Mesenchymal stem cell (in vitro differentiated cells and primary cell): ENCODE measurements around the gene KREMEN1.

Experiments
- DNase-seq: peaks from one replicate; pipeline ENCODE4 v3.0.0-alpha.2; 2013
- H2AFZ ChIP-seq: one replicate; pipeline ENCODE4 v1.6.1; 2013; ENCODE audit warnings: low read depth, mild to moderate bottlenecking, control low read depth, inconsistent platforms, low read length, moderate library complexity
- H2AK5ac ChIP-seq: 2 replicates; pipeline ENCODE4 v1.6.1; 2013; ENCODE audit warnings: low read length, moderate library complexity, mild to moderate bottlenecking, inconsistent platforms; ENCODE audit not compliant: severe bottlenecking
- H2BK120ac ChIP-seq: one replicate; pipeline ENCODE4 v1.6.1; 2013; ENCODE audit warnings: low read depth, mild to moderate bottlenecking, inconsistent platforms, low read length, moderate library complexity
- H2BK12ac ChIP-seq, 2 experiments: one replicate each; pipeline ENCODE4 v1.6.1; 2013; ENCODE audit warnings: inconsistent platforms in 2 of 2, low read length in 2 of 2, mild to moderate bottlenecking in 2 of 2, moderate library complexity in 2 of 2, control low read depth in 1 of 2
- H2BK15ac ChIP-seq: one replicate; pipeline ENCODE4 v1.6.1; 2013; ENCODE audit warnings: mild to moderate bottlenecking, low read depth, inconsistent platforms; ENCODE audit not compliant: poor library complexity, severe bottlenecking
- H2BK5ac ChIP-seq: 2 replicates; pipeline ENCODE4 v1.6.1; 2013; ENCODE audit warnings: low read depth, mild to moderate bottlenecking, low read length, control low read depth, inconsistent platforms; ENCODE audit not compliant: poor library complexity, severe bottlenecking
- H3K14ac ChIP-seq, 2 experiments: one replicate each; pipeline ENCODE4 v1.6.1; 2013; ENCODE audit warnings: inconsistent platforms in 2 of 2, low read length in 2 of 2, control low read depth in 1 of 2, mild to moderate bottlenecking in 1 of 2, moderate library complexity in 1 of 2
- H3K18ac ChIP-seq, 2 experiments: one replicate each; pipeline ENCODE4 v1.6.1; 2013; ENCODE audit warnings: inconsistent platforms in 2 of 2, low read length in 2 of 2, control low read depth in 1 of 2, low read depth in 1 of 2, mild to moderate bottlenecking in 1 of 2
- H3K23ac ChIP-seq, 2 experiments: one replicate each; pipeline ENCODE4 v1.6.1; 2013; ENCODE audit warnings: inconsistent platforms in 2 of 2, low read length in 2 of 2, mild to moderate bottlenecking in 2 of 2, moderate library complexity in 2 of 2, control low read depth in 1 of 2
- H3K27ac ChIP-seq: 2 replicates; pipeline ENCODE4 v1.5.1; 2013; ENCODE audit warnings: mild to moderate bottlenecking, moderate library complexity, low read length, control low read depth, inconsistent platforms; ENCODE audit not compliant: poor library complexity, severe bottlenecking
- H3K27me3 ChIP-seq, 2 experiments: 2 replicates each; pipeline versions ENCODE4 v1.6.1 to v1.7.0; 2013; ENCODE audit warnings: low read length in 2 of 2, mild to moderate bottlenecking in 2 of 2, moderate library complexity in 2 of 2, control low read depth in 1 of 2, inconsistent platforms in 1 of 2; ENCODE audit not compliant: control insufficient read depth in 1 of 2, insufficient read depth in 1 of 2
- H3K36me3 ChIP-seq, 2 experiments: 2 replicates each; pipeline versions ENCODE4 v1.6.1 to v1.7.0; 2013; ENCODE audit warnings: low read length in 2 of 2, control low read depth in 1 of 2, inconsistent platforms in 1 of 2, low read depth in 1 of 2, mild to moderate bottlenecking in 1 of 2; ENCODE audit not compliant: insufficient read depth in 2 of 2, control insufficient read depth in 1 of 2
- H3K4ac ChIP-seq, 2 experiments: one replicate each; pipeline ENCODE4 v1.6.1; 2013; ENCODE audit warnings: inconsistent platforms in 2 of 2, low read length in 2 of 2, mild to moderate bottlenecking in 2 of 2, moderate library complexity in 2 of 2, control low read depth in 1 of 2, low read depth in 1 of 2
- H3K4me1 ChIP-seq: 2 replicates; pipeline ENCODE4 v1.6.1; 2013; ENCODE audit warnings: low read depth, low read length, control low read depth; ENCODE audit not compliant: control insufficient read depth, insufficient read depth
- H3K4me2 ChIP-seq: 2 replicates; pipeline ENCODE4 v1.6.1; 2013; ENCODE audit warnings: low read length, mild to moderate bottlenecking, inconsistent platforms; ENCODE audit not compliant: poor library complexity, severe bottlenecking
- H3K4me3 ChIP-seq, 2 experiments: 2 replicates each; pipeline versions ENCODE4 v1.5.1 to v1.7.0; 2013; ENCODE audit warnings: low read length in 2 of 2, mild to moderate bottlenecking in 2 of 2, control low read depth in 1 of 2, low read depth in 1 of 2; ENCODE audit not compliant: insufficient read depth in 1 of 2
- H3K79me1 ChIP-seq: replicated peaks from 2 replicates; pipeline ENCODE4 v1.6.1; 2013; ENCODE audit warnings: mild to moderate bottlenecking, control low read depth, low read length, inconsistent platforms; ENCODE audit not compliant: poor library complexity, severe bottlenecking
- H3K9ac ChIP-seq: 2 replicates; pipeline ENCODE4 v1.7.0; 2013; ENCODE audit warnings: mild to moderate bottlenecking, low read length, moderate library complexity
- H3K9me3 ChIP-seq: 2 replicates; pipeline ENCODE4 v1.7.0; 2013; ENCODE audit warnings: mild to moderate bottlenecking, low read length; ENCODE audit not compliant: control insufficient read depth
- H4K8ac ChIP-seq: one replicate; pipeline ENCODE4 v1.6.1; 2013; ENCODE audit warnings: inconsistent platforms, mild to moderate bottlenecking, low read length, moderate library complexity
- H4K91ac ChIP-seq: one replicate; pipeline ENCODE4 v1.6.1; 2013; ENCODE audit warnings: mild to moderate bottlenecking, low read length, inconsistent platforms
- WGBS: methylation state at CpG from one replicate; pipeline ENCODE4 v1.1.7; 2013; ENCODE audit warnings: mixed read lengths; 5-methylcytosine and 5-hydroxymethylcytosine counted together

The KREMEN1 gene

GRCh38 chr22:29199702-29200400, 127.0 kb downstream of the KREMEN1 start:
- Histone ChIP-seq H3K9ac (no peak overlapping the region), H2BK5ac (no peak overlapping the region), H2BK15ac (peak overlapping the region; percentile 8), H2AK5ac (no peak overlapping the region), H3K4me3 (no peak overlapping the region), H3K36me3 (no peaks in the 10 kb centered on the region), H3K79me1 (no peaks in the 10 kb centered on the region), H3K4me1 (no peaks in the 10 kb centered on the region), H3K14ac (no peak overlapping the region), H3K27ac (no peak overlapping the region), H3K4ac (peak overlapping the region in 1 of 2 experiments; percentile 13), H2BK12ac (peak overlapping the region in 1 of 2 experiments; percentile 29), H3K18ac (no peak overlapping the region), H3K9me3 (no peaks in the 10 kb centered on the region), H4K8ac (no peak overlapping the region), H3K27me3 (peaks cover 10 to 26% of the 10 kb centered on the region in 2 experiments), H4K91ac (peak overlapping the region; percentile 56), H3K23ac (no peak overlapping the region), H2BK120ac (no peak overlapping the region), H2AFZ (no peak overlapping the region), H3K4me2 (no peak overlapping the region)
- no peak for DNase-seq
- 85% methylated on average over 7 of the region's 8 CpGs for WGBS

- Histone ChIP-seq H2AK5ac (no peak overlapping the region), H2BK15ac (no peak overlapping the region), H3K4me3 (no peak overlapping the region), H3K36me3 (no peaks in the 10 kb centered on the region), H3K23ac (no peak overlapping the region), H3K18ac (no peak overlapping the region), H3K4me1 (peaks cover 2% of the 10 kb centered on the region), H4K8ac (no peak overlapping the region), H2BK12ac (no peak overlapping the region), H3K9ac (no peak overlapping the region), H2BK5ac (no peak overlapping the region), H3K27ac (no peak overlapping the region), H4K91ac (peak overlapping the region; percentile 2), H3K4me2 (no peak overlapping the region), H3K14ac (no peak overlapping the region), H2AFZ (no peak overlapping the region), H3K4ac (no peak overlapping the region), H3K9me3 (no peaks in the 10 kb centered on the region), H3K27me3 (peaks cover 15 to 33% of the 10 kb centered on the region in 2 experiments), H3K79me1 (no peaks in the 10 kb centered on the region), H2BK120ac (no peak overlapping the region)
- 95% methylated on average over 7 of the region's 7 CpGs for WGBS
- DNase-seq = no peak
Observed at GRCh38 chr22:29200901-29201300, 128.1 kb downstream of the KREMEN1 start.

- H3K4me3 ChIP-seq = no peak overlapping the region
- peak overlapping the region in 1 of 2 experiments; percentile 88 for H3K14ac ChIP-seq
- WGBS = 43% methylated on average over 6 of the region's 7 CpGs
- H3K79me1 ChIP-seq = no peaks in the 10 kb centered on the region
- peak overlapping the region; percentile 68 for H2AFZ ChIP-seq
- peak overlapping the region; percentile 81 to 93 for H3K4ac ChIP-seq
- peak overlapping the region; percentile 34 to 88 for H2BK12ac ChIP-seq
- H3K27ac ChIP-seq = no peak overlapping the region
- H3K4me1 ChIP-seq = peaks cover 6% of the 10 kb centered on the region
- DNase-seq = no peak
- H4K8ac ChIP-seq = peak overlapping the region; percentile 98
- H3K23ac ChIP-seq = no peak overlapping the region
- H2AK5ac ChIP-seq = no peak overlapping the region
- no peak overlapping the region for H2BK5ac ChIP-seq
- peaks cover 23 to 38% of the 10 kb centered on the region in 2 experiments for H3K27me3 ChIP-seq
- peak overlapping the region; percentile 45 for H2BK120ac ChIP-seq
- no peak overlapping the region for H3K9ac ChIP-seq
- peak overlapping the region; percentile 91 for H4K91ac ChIP-seq
- H2BK15ac ChIP-seq = peak overlapping the region; percentile 12
- H3K18ac ChIP-seq = peak overlapping the region; percentile 67 to 87
- H3K4me2 ChIP-seq = no peak overlapping the region
- no peaks in the 10 kb centered on the region for H3K9me3 ChIP-seq
- H3K36me3 ChIP-seq = no peaks in the 10 kb centered on the region
Observed at GRCh38 chr22:29201782-29202181, 128.9 kb downstream of the KREMEN1 start.

GRCh38 chr22:29202212-29203192, 129.7 kb downstream of the KREMEN1 start:
- Histone ChIP-seq H4K91ac (peak overlapping the region; percentile 91), H3K14ac (peak overlapping the region in 1 of 2 experiments; percentile 88), H3K4me2 (no peak overlapping the region), H3K4ac (peak overlapping the region; percentile 81 to 93), H2BK120ac (peak overlapping the region; percentile 78), H3K18ac (peak overlapping the region; percentile 67 to 87), H3K23ac (no peak overlapping the region), H2BK15ac (peak overlapping the region; percentile 21), H2BK12ac (peak overlapping the region in 1 of 2 experiments; percentile 88), H3K27ac (no peak overlapping the region), H3K4me3 (no peak overlapping the region), H3K79me1 (no peaks in the 10 kb centered on the region), H3K9ac (no peak overlapping the region), H4K8ac (peak overlapping the region; percentile 98), H2BK5ac (no peak overlapping the region), H3K9me3 (no peaks in the 10 kb centered on the region), H3K27me3 (peaks cover 30 to 45% of the 10 kb centered on the region in 2 experiments), H2AK5ac (no peak overlapping the region), H3K36me3 (no peaks in the 10 kb centered on the region), H3K4me1 (peaks cover 6% of the 10 kb centered on the region), H2AFZ (peak overlapping the region; percentile 68)
- peak; percentile 82 for DNase-seq
- 22% methylated on average over 24 of the region's 24 CpGs for WGBS
